GM12801 (cell line): Measurements from ENCODE around the gene TM4SF5.

ENCODE experiments used
- TF ChIP-seq, protein P1 (sequence below): IDR thresholded peaks from one replicate; pipeline ENCODE4 v1.5.1; 2011; ENCODE audit warnings: control low read depth; ENCODE audit not compliant: insufficient read length; ENCODE audit errors: extremely low read depth

Gene TM4SF5

DNA sequence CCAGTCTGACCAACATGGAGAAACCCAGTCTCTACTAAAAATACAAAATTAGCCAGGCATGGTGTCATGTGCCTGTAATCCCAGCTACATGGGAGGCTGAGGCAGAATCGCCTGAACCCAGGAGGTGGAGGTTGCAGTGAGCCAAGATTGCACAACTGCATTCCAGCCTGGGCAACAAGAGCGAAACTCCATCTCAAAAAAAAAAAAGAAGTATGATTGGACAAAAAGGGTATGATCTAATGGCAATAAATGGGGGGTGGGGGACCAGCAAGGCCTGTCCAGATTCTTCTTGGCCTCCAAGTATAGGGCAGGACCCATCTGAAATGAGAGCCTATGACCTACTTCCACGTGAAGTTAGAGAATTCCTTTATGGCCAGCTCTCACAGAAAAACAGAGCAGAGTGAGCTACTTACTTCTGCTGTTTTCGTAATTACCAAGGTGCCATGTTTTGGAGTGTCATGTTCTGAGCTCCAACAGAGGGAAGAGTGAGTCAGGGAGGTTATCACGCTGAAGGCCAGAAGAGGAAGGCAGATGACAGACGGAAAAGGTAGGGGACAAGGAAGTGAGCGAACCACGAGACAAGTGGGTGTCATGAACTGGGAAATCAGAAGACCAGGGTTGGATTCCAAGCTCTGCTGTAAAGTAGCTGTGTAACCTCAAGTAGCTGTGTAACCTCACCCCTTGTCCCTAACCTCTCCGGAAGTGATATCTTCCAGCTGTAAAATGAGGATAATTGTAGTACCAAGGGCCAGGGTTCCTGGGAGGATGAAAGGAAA, 35.6 kb upstream of the TM4SF5 start:
- TF ChIP-seq, protein P1, sequence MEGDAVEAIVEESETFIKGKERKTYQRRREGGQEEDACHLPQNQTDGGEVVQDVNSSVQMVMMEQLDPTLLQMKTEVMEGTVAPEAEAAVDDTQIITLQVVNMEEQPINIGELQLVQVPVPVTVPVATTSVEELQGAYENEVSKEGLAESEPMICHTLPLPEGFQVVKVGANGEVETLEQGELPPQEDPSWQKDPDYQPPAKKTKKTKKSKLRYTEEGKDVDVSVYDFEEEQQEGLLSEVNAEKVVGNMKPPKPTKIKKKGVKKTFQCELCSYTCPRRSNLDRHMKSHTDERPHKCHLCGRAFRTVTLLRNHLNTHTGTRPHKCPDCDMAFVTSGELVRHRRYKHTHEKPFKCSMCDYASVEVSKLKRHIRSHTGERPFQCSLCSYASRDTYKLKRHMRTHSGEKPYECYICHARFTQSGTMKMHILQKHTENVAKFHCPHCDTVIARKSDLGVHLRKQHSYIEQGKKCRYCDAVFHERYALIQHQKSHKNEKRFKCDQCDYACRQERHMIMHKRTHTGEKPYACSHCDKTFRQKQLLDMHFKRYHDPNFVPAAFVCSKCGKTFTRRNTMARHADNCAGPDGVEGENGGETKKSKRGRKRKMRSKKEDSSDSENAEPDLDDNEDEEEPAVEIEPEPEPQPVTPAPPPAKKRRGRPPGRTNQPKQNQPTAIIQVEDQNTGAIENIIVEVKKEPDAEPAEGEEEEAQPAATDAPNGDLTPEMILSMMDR, result no peak

DNA sequence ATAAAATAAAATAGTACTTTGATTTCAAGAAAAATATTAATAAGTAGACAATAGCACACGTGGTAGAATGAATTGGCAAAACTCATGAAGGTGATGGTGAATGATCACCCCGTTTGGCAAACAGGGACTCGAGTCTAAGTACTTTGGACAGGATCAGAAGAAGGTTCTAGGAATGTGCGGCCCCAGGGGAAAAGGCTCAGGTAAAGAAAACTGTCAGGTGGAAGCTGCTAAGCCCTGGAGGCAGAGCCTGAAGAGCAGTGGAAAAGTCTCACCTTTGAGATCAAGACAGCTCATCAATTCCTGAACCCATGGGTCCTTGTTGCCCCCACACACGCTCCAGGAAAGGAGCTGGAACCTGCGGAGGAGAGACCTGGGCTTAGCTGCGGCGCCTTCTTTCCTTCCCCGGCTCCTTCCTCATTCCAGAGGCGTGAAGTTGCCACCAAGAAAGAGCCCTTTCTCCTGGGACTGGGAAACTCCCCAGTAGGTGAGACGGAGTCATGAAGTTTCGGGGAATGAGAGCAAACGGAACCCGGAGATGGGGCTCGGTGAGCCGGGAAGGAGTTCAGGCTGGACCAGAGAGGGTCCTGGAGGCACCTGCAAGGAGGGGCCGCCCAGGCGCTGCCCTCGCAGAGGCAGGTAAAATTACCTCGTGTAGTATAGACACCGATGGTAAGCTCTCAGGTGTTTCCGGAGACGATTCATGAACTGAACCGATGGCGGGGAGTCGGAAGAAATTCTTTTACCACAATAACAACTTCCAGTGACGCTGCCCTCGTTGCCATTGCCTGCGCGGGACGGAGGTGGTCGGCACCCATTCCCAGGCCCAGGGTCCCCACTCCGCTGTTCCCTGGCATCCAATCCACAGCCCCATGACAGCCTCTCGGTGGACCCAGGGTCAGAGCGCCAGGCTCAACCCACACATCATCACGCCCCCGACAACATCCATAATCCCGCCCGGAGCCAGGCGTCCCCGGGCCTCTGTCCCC, 33.3 kb upstream of the TM4SF5 start:
- TF ChIP-seq, protein P1, result no peak

DNA sequence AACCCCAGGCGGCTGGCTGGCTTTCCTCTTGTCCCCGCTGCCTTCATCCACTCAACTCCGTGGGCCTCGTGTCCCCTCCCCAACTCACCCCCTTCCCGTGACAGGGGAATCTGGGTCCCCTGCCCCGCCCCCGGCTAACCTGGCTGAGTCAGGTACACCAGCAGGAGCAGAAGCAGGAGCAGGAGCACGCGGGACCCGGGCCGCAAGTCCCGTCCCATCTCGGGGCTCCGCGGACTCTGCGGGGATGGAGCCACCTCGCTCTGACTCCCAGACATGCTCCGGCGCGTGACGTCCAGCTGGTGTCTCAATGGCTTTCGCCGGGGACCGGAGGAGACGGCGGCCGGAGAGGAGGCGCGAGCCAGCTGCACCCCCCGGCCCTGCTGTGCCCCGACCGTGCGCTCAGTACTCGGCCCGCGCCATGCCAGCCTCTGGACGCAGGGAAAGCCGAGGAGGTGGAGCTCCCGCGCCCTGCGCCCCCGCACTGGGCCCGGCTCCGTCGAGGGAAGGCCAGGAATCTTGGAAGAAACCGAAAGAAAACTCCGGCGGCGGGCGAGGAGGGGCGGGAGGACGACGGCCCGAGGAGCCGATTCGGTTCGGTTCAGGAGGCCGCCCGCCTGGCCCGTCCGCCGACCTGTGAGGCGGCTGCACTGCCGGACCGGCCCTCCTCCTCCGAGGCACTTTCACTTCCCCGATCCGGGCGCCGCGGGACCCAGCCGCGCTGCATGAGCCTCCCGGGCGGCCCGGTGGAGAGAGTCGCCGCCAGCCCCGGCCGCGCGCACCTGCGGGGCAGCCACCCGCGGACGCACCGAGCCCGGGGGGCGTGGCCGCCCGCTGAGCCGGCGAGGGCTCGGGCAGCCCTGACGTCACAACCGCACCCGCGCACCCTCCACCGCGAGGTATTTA, 32.3 kb upstream of the TM4SF5 start, which contains the start of the genes CXCL16 and ZMYND15:
TSS of gene CXCL16 (minus strand) at position 807 of the 903 bp plus-strand sequence. CDS start at position 218, 589 bp downstream.
TSS of gene ZMYND15 (plus strand) at position 712 of the 903 bp plus-strand sequence. CDS start 716 bp downstream, outside the sequence.
- TF ChIP-seq, protein P1, result no peak

DNA sequence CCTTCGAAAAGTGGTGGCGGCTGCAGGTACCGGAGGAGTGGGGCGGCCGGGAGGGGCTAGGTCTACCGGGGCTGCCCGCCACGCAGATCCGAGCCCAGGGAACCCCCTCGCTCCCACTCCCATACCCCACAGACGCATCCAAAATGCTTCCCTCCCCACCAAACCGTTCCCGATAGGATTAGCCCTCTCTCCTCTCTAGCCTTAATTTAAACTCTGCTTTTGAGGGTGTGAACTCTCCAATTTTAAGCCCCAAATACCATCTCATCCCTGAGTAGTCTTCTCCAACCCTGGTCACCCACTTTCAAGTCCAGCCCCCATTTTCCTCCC, 31.7 kb upstream of the TM4SF5 start:
- TF ChIP-seq, protein P1, result no peak

DNA sequence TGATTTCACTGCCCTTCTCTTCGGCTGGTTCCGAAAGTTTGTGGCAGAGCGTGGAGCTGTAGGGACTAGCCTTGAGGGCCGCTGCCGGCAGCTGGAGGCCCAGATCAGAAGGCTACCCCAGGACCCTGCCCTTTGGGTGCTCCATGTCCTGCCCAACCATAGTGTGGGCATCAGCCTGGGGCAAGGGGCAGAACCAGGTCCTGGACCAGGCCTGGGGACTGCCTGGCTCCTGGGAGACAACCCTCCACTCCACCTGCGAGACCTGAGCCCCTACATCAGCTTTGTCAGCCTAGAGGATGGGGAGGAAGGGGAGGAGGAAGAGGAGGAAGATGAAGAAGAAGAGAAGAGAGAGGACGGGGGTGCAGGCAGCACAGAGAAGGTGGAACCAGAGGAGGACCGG, 31.1 kb upstream of the TM4SF5 start:
- TF ChIP-seq, protein P1, result no peak

DNA sequence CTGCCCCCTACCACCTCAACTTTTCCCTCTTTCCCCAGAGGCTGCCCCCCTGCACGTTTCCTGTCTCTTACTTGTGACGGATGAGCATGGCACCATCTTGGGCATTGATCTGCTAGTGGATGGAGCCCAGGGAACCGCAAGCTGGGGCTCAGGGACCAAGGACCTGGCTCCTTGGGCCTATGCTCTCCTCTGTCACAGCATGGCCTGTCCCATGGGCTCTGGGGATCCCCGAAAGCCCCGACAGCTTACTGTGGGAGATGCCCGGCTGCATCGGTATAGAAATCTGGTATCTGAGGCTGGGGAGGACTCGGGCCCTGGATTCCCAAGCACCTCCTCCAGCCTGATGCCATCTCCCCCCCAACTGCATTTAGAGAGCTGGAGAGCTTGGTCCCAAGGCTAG, 30.1 kb upstream of the TM4SF5 start:
- TF ChIP-seq, protein P1, result no peak
